ENCODE results near the gene PGAP2.

The PGAP2 gene

DNA sequence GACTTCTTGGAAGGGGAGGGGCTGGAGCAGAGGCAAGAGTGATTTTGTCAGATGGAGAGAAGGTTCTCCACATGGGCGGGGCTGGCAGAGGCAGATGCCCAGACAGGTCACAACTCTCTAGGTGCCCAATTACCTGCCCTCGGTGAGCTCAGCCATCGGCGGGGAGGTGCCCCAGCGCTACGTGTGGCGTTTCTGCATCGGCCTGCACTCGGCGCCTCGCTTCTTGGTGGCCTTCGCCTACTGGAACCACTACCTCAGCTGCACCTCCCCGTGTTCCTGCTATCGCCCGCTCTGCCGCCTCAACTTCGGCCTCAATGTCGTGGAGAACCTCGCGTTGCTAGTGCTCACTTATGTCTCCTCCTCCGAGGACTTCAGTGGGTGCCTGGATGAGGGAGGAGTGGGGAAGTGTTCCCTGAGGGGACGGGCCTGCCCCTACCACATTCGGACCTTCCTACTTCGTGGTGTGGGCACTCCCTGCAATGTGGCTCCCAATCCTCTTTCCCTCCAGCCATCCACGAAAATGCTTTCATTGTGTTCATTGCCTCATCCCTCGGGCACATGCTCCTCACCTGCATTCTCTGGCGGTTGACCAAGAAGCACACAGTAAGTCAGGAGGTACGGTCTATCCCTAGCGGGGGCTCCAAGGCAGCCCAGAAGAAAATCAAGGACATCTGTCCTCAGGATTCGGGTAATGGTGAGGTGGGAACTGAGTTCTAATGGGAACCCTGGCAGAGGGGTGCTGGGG, 15.6 kb downstream of the PGAP2 start:
- Histone ChIP-seq H3K36me3 (ENCODE audit: control insufficient read depth in 4 of 4, insufficient read depth in 4 of 4, low read length in 3 of 4) (peaks cover 11 to 55% (median 29%) of the 10 kb centered on the region in 4 experiments), H3K27ac (ENCODE audit: insufficient read depth in 1 of 2, low read depth in 1 of 2, low read length in 2 of 2, poor library complexity in 1 of 2, severe bottlenecking in 2 of 2) (no peak overlapping the region), H3K9me3 (ENCODE audit: control extremely low read depth in 1 of 5, control insufficient read depth in 4 of 5, insufficient read depth in 2 of 5, low read depth in 1 of 5, low read length in 4 of 5) (no peaks in the 10 kb centered on the region), H3K4me3 (ENCODE audit: control insufficient read depth in 1 of 7, extremely low read depth in 1 of 7, insufficient read depth in 4 of 7, low read depth in 2 of 7, low read length in 6 of 7) (no peak overlapping the region), H3K27me3 (replicated peaks in 2 of 5; ENCODE audit: control insufficient read depth in 4 of 5, insufficient read depth in 5 of 5, low read length in 4 of 5) (no peaks in the 10 kb centered on the region), H3K4me1 (ENCODE audit: control extremely low read depth in 1 of 4, control insufficient read depth in 4 of 4, insufficient read depth in 4 of 4, low read length in 3 of 4) (peaks cover 0 to 13% (median 6%) of the 10 kb centered on the region in 4 experiments)
- CTCF ChIA-PET, result interaction anchor here (1.4 to 11.9 kb wide), 6 partner anchors 13 to 249 kb away, joined by 4 to 266 read pairs (median 10); partner anchors contain the start of genes PGAP2 and RHOG
- no peak for DNase-seq
- WGBS (ENCODE audit: insufficient coverage), result 98% methylated on average over 26 of the region's 30 CpGs
- POLR2A ChIA-PET, result no interaction called here

DNA sequence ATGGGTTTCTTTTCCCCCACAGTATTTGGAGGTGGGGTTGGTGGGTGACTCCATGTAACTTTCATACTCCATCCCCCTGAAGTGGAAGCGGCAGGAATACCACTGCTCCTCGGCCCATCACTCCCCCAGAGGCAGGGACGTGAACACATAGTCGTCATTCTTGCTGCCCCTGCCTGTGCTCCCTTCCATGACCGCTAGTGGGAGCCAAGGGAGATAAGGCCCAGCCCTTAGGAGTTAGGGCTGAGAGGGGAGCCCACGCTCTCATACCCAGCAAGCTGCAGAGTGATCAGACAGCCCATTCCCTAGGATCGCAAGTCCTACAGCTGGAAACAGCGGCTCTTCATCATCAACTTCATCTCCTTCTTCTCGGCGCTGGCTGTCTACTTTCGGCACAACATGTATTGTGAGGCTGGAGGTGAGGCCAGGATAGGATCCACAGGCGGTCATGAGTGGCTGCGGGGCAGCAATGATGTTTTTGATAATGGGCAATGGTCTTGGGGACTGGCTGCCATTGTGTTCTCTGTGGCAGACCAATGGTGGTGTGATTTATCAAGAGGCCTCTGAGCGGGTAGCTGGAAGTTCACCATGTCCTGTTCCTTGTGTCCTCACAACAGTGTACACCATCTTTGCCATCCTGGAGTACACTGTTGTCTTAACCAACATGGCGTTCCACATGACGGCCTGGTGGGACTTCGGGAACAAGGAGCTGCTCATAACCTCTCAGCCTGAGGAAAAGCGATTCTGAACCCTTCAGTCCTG, 16.5 kb downstream of the PGAP2 start:
- peak overlapping the region in 1 of 2 experiments; percentile 44 for H3K27ac ChIP-seq (ENCODE audit: insufficient read depth in 1 of 2, low read depth in 1 of 2, low read length in 2 of 2, poor library complexity in 1 of 2, severe bottlenecking in 2 of 2)
- DNase-seq, result peak; percentile 85 to 91 (median 89)
- ChIA-PET POLR2A (interaction anchor here (0.7 to 1.1 kb wide), 2 partner anchors 16 to 121 kb away, joined by 3 to 12 read pairs; partner anchors contain the start of gene RHOG), CTCF (interaction anchor here (0.7 to 11.9 kb wide), 7 partner anchors 8 to 248 kb away, joined by 3 to 266 read pairs (median 7); partner anchors contain the start of genes PGAP2 and RHOG)
- no peak overlapping the region for H3K4me3 ChIP-seq (ENCODE audit: control insufficient read depth in 1 of 7, extremely low read depth in 1 of 7, insufficient read depth in 4 of 7, low read depth in 2 of 7, low read length in 6 of 7)
- H3K4me1 ChIP-seq (ENCODE audit: control extremely low read depth in 1 of 4, control insufficient read depth in 4 of 4, insufficient read depth in 4 of 4, low read length in 3 of 4), result peaks cover under 1 to 13% (median 6%) of the 10 kb centered on the region in 4 experiments
- no peaks in the 10 kb centered on the region for H3K9me3 ChIP-seq (ENCODE audit: control extremely low read depth in 1 of 5, control insufficient read depth in 4 of 5, insufficient read depth in 2 of 5, low read depth in 1 of 5, low read length in 4 of 5)
- 56% methylated on average over 10 of the region's 18 CpGs for WGBS (ENCODE audit: insufficient coverage)
- H3K27me3 ChIP-seq (replicated peaks in 2 of 5; ENCODE audit: control insufficient read depth in 4 of 5, insufficient read depth in 5 of 5, low read length in 4 of 5), result no peaks in the 10 kb centered on the region
- peaks cover 12 to 58% (median 31%) of the 10 kb centered on the region in 4 experiments for H3K36me3 ChIP-seq (ENCODE audit: control insufficient read depth in 4 of 4, insufficient read depth in 4 of 4, low read length in 3 of 4)

DNA sequence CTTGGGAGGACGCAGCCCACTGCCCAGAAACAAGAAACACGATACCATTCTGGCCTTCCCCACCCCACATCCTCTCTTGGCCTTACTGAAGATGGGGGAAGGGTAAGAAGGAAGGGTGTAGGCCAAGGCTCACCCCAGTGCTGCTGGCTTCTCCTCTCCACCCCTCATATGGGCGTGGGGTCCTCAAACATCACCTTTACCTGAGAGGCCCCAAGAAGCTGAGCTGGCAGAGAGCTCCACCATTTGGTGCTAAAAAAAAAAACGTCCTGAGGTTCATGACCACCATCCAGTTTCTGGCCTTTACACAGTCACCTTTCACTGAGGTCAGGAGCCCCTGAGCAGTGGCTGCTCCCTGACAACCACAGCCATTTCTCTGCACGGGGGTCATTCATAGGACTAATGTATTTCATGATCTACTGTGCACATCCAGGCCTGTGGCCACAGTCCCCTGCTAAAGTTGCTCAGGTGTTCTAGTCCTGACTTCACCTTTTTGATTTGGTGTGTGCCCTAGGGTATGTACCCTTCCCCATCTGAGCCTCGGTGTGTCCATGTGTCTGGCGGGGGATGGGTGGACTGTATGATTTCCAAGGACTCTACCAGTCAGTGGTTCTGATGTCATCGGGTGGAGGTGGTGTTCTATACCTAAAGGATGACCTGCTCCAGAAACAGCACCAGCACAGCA, 17.3 kb downstream of the PGAP2 start:
- Histone ChIP-seq H3K27ac (ENCODE audit: insufficient read depth in 1 of 2, low read depth in 1 of 2, low read length in 2 of 2, poor library complexity in 1 of 2, severe bottlenecking in 2 of 2) (peak overlapping the region in 1 of 2 experiments; percentile 44), H3K36me3 (ENCODE audit: control insufficient read depth in 4 of 4, insufficient read depth in 4 of 4, low read length in 3 of 4) (peaks cover 15 to 62% (median 37%) of the 10 kb centered on the region in 4 experiments), H3K4me1 (ENCODE audit: control extremely low read depth in 1 of 4, control insufficient read depth in 4 of 4, insufficient read depth in 4 of 4, low read length in 3 of 4) (peaks cover 4 to 19% (median 10%) of the 10 kb centered on the region in 4 experiments), H3K4me3 (ENCODE audit: control insufficient read depth in 1 of 7, extremely low read depth in 1 of 7, insufficient read depth in 4 of 7, low read depth in 2 of 7, low read length in 6 of 7) (no peak overlapping the region), H3K9me3 (ENCODE audit: control extremely low read depth in 1 of 5, control insufficient read depth in 4 of 5, insufficient read depth in 2 of 5, low read depth in 1 of 5, low read length in 4 of 5) (no peaks in the 10 kb centered on the region), H3K27me3 (replicated peaks in 2 of 5; ENCODE audit: control insufficient read depth in 4 of 5, insufficient read depth in 5 of 5, low read length in 4 of 5) (no peaks in the 10 kb centered on the region)
- DNase-seq, result no peak
- WGBS (ENCODE audit: insufficient coverage), result 94% methylated on average over 6 of the region's 8 CpGs
- ChIA-PET POLR2A (interaction anchor here (1.0 to 1.1 kb wide), 2 partner anchors 12 to 16 kb away, joined by 4 to 12 read pairs; partner anchors contain the start of gene RHOG), CTCF (interaction anchor here (0.7 to 11.9 kb wide), 7 partner anchors 9 to 247 kb away, joined by 3 to 266 read pairs (median 7); partner anchors contain the start of genes PGAP2 and RHOG)

- POLR2A ChIA-PET, result interaction anchor here (0.7 to 1.0 kb wide), 2 partner anchors 11 to 12 kb away, joined by 3 to 4 read pairs; no protein-coding TSS in a partner anchor
- H3K36me3 ChIP-seq (ENCODE audit: control insufficient read depth in 4 of 4, insufficient read depth in 4 of 4, low read length in 3 of 4), result peaks cover 15 to 73% (median 38%) of the 10 kb centered on the region in 4 experiments
- no peak overlapping the region for H3K4me3 ChIP-seq (ENCODE audit: control insufficient read depth in 1 of 7, extremely low read depth in 1 of 7, insufficient read depth in 4 of 7, low read depth in 2 of 7, low read length in 6 of 7)
- DNase-seq, result no peak
- 100% methylated on average over 3 of the region's 3 CpGs for WGBS (ENCODE audit: insufficient coverage)
- no peaks in the 10 kb centered on the region for H3K9me3 ChIP-seq (ENCODE audit: control extremely low read depth in 1 of 5, control insufficient read depth in 4 of 5, insufficient read depth in 2 of 5, low read depth in 1 of 5, low read length in 4 of 5)
- peaks cover 15 to 30% (median 20%) of the 10 kb centered on the region in 4 experiments for H3K4me1 ChIP-seq (ENCODE audit: control extremely low read depth in 1 of 4, control insufficient read depth in 4 of 4, insufficient read depth in 4 of 4, low read length in 3 of 4)
- no peaks in the 10 kb centered on the region for H3K27me3 ChIP-seq (replicated peaks in 2 of 5; ENCODE audit: control insufficient read depth in 4 of 5, insufficient read depth in 5 of 5, low read length in 4 of 5)
- CTCF ChIA-PET, result interaction anchor here (0.8 to 11.9 kb wide), 4 partner anchors 12 to 27 kb away, joined by 3 to 266 read pairs (median 8); partner anchors contain the start of genes PGAP2 and RHOG
- H3K27ac ChIP-seq (ENCODE audit: insufficient read depth in 1 of 2, low read depth in 1 of 2, low read length in 2 of 2, poor library complexity in 1 of 2, severe bottlenecking in 2 of 2), result peak overlapping the region in 1 of 2 experiments; percentile 47
These were observed 18.4 kb downstream of the PGAP2 start for GRCh38 chr11:3826721-3827120.

GRCh38 chr11:3827434-3828186, 19.2 kb downstream of the PGAP2 start:
- DNase-seq, result no peak
- CTCF ChIA-PET, result interaction anchor here (0.8 to 11.9 kb wide), 4 partner anchors 11 to 246 kb away, joined by 3 to 266 read pairs (median 6); partner anchors contain the start of gene RHOG
- POLR2A ChIA-PET, result interaction anchor here (1.5 kb wide), 1 partner anchor 14 kb away, joined by 5 read pairs; no protein-coding TSS in a partner anchor
- Histone ChIP-seq H3K27ac (ENCODE audit: insufficient read depth in 1 of 2, low read depth in 1 of 2, low read length in 2 of 2, poor library complexity in 1 of 2, severe bottlenecking in 2 of 2) (peak overlapping the region in 1 of 2 experiments; percentile 2), H3K4me1 (ENCODE audit: control extremely low read depth in 1 of 4, control insufficient read depth in 4 of 4, insufficient read depth in 4 of 4, low read length in 3 of 4) (peaks cover 18 to 39% (median 29%) of the 10 kb centered on the region in 4 experiments), H3K36me3 (ENCODE audit: control insufficient read depth in 4 of 4, insufficient read depth in 4 of 4, low read length in 3 of 4) (peaks cover 15 to 81% (median 38%) of the 10 kb centered on the region in 4 experiments), H3K4me3 (ENCODE audit: control insufficient read depth in 1 of 7, extremely low read depth in 1 of 7, insufficient read depth in 4 of 7, low read depth in 2 of 7, low read length in 6 of 7) (no peak overlapping the region), H3K27me3 (replicated peaks in 2 of 5; ENCODE audit: control insufficient read depth in 4 of 5, insufficient read depth in 5 of 5, low read length in 4 of 5) (no peaks in the 10 kb centered on the region), H3K9me3 (ENCODE audit: control extremely low read depth in 1 of 5, control insufficient read depth in 4 of 5, insufficient read depth in 2 of 5, low read depth in 1 of 5, low read length in 4 of 5) (no peaks in the 10 kb centered on the region)
- WGBS (ENCODE audit: insufficient coverage), result 93% methylated on average over 34 of the region's 35 CpGs

GRCh38 chr11:3830088-3830487, 21.7 kb downstream of the PGAP2 start:
- 100% methylated on average over 1 of the region's 3 CpGs for WGBS (ENCODE audit: insufficient coverage)
- peaks cover 15 to 87% (median 35%) of the 10 kb centered on the region in 4 experiments for H3K36me3 ChIP-seq (ENCODE audit: control insufficient read depth in 4 of 4, insufficient read depth in 4 of 4, low read length in 3 of 4)
- CTCF ChIA-PET, result interaction anchor here (0.9 to 19.0 kb wide), 4 partner anchors 8 to 243 kb away, joined by 3 to 314 read pairs (median 141); partner anchors contain the start of genes RHOG and STIM1
- no peak for DNase-seq
- H3K4me3 ChIP-seq (ENCODE audit: control insufficient read depth in 1 of 7, extremely low read depth in 1 of 7, insufficient read depth in 4 of 7, low read depth in 2 of 7, low read length in 6 of 7), result no peak overlapping the region
- no peaks in the 10 kb centered on the region for H3K27me3 ChIP-seq (replicated peaks in 2 of 5; ENCODE audit: control insufficient read depth in 4 of 5, insufficient read depth in 5 of 5, low read length in 4 of 5)
- H3K4me1 ChIP-seq (ENCODE audit: control extremely low read depth in 1 of 4, control insufficient read depth in 4 of 4, insufficient read depth in 4 of 4, low read length in 3 of 4), result peaks cover 35 to 58% (median 51%) of the 10 kb centered on the region in 4 experiments
- no peaks in the 10 kb centered on the region for H3K9me3 ChIP-seq (ENCODE audit: control extremely low read depth in 1 of 5, control insufficient read depth in 4 of 5, insufficient read depth in 2 of 5, low read depth in 1 of 5, low read length in 4 of 5)
- POLR2A ChIA-PET, result interaction anchor here (0.9 to 2.3 kb wide), 3 partner anchors 10 to 21 kb away, joined by 3 to 10 read pairs (median 4); partner anchors contain the start of gene RHOG
- no peak overlapping the region for H3K27ac ChIP-seq (ENCODE audit: insufficient read depth in 1 of 2, low read depth in 1 of 2, low read length in 2 of 2, poor library complexity in 1 of 2, severe bottlenecking in 2 of 2)

Data from common myeloid progenitor, CD34-positive (primary cell).